ENCODE data around the gene CLDND2. TPM values are rescaled to one million over a fixed set of nuclear protein-coding genes. Genes with fewer than 3 reads are reported as not detected.

Gene CLDND2
- total and polyA plus RNA-seq, 2 of the 8 experiments (the other 6 are each of a cell fraction or from before 2014, with no cell fraction given), result 0.21 to 0.56 TPM

GRCh38 chr19:51330366-51330765, 38.4 kb downstream of the CLDND2 start:
- no peak for DNase-seq (ENCODE audit: low read depth in 1 of 2, low spot score in 2 of 2)
- no peak overlapping the region for H3K4me2 ChIP-seq (ENCODE audit: insufficient read depth in 1 of 2, low read depth in 2 of 2, low read length in 2 of 2)
- TF ChIP-seq POLR2A (IDR thresholded peaks at IDR 0.05; ENCODE audit: control extremely low read depth in 1 of 2, low read depth in 2 of 2, low read length in 2 of 2), result 0 out of 3 replicates have a peak, but pooled peaks of 1 of the 2 experiments have one; percentile 17

More at GRCh38 chr19:51330366-51330765, 38.4 kb downstream of the CLDND2 start:
- ChIA-PET CTCF (ENCODE audit: partially characterized antibody) (interaction anchor here (1.3 kb wide), 1 partner anchor 91 kb away, joined by 3 read pairs; no protein-coding TSS in a partner anchor), POLR2A (ENCODE audit: partially characterized antibody) (interaction anchor here (0.6 kb wide), 1 partner anchor 248 kb away, joined by 3 read pairs; no protein-coding TSS in a partner anchor)
- Histone ChIP-seq H2AFZ (ENCODE audit: low read length) (no peak overlapping the region), H3K56ac (replicated peaks; ENCODE audit: insufficient read length, low read depth, low read length) (no peak overlapping the region), H3K36me3 (ENCODE audit: control insufficient read depth in 2 of 4, insufficient read depth in 4 of 4, low read length in 3 of 4) (peaks cover 0 to 20% (median 2%) of the 10 kb centered on the region in 4 experiments; a peak in 4 of 8 replicates), H3K27me3 (replicated peaks in 1 of 4; ENCODE audit: control insufficient read depth in 3 of 4, extremely low read depth in 1 of 4, insufficient read depth in 3 of 4, low read length in 3 of 4) (peaks cover 0 to 6% (median 4%) of the 10 kb centered on the region in 4 experiments; a peak in 4 of 7 replicates), H4K5ac (ENCODE audit: insufficient read length, low read depth, low read length) (no peak overlapping the region), H3K4me3 (ENCODE audit: extremely low read depth in 1 of 4, insufficient read depth in 2 of 4, low read depth in 3 of 4, low read length in 4 of 4) (no peak overlapping the region), H3K9me3 (ENCODE audit: insufficient read depth in 2 of 2, low read depth in 1 of 2, low read length in 1 of 2) (no peaks in the 10 kb centered on the region; a peak in 1 of 4 replicates), H4K20me1 (replicated peaks in 1 of 2; ENCODE audit: control insufficient read depth in 1 of 2, insufficient read depth in 2 of 2, low read length in 2 of 2) (no peaks in the 10 kb centered on the region), H3K14ac (ENCODE audit: insufficient read length) (no peak overlapping the region), H2BK15ac (ENCODE audit: low read length) (no peak overlapping the region), H3K27ac (ENCODE audit: low read depth, low read length) (no peak overlapping the region), H4K8ac (ENCODE audit: extremely low read depth, insufficient read depth, low read length) (no peak overlapping the region), H3K23ac (ENCODE audit: insufficient read length) (no peak overlapping the region), H3K23me2 (ENCODE audit: low read depth, low read length) (peaks cover 4% of the 10 kb centered on the region; the same call in 1 of the 2 replicates), H3K9ac (replicated peaks in 1 of 4; ENCODE audit: extremely low read depth in 1 of 4, low read depth in 3 of 4, low read length in 3 of 4) (no peak overlapping the region), H3K79me1 (ENCODE audit: low read depth, low read length) (no peaks in the 10 kb centered on the region), H3K4ac (replicated peaks; ENCODE audit: insufficient read length, low read depth, low read length) (no peak overlapping the region), H2BK12ac (ENCODE audit: low read depth, low read length) (no peak overlapping the region), H4K91ac (replicated peaks; ENCODE audit: insufficient read length, low read length) (no peak overlapping the region), H2BK120ac (replicated peaks; ENCODE audit: low read depth, low read length) (no peak overlapping the region), H3K18ac (ENCODE audit: extremely low read depth, low read length) (no peak overlapping the region), H2BK20ac (ENCODE audit: low read length) (no peak overlapping the region), H3K79me2 (ENCODE audit: control insufficient read depth in 1 of 2, insufficient read depth in 2 of 2, low read length in 2 of 2) (no peaks in the 10 kb centered on the region), H3K4me1 (replicated peaks in 1 of 4; ENCODE audit: control insufficient read depth in 3 of 4, insufficient read depth in 4 of 4, low read length in 3 of 4) (peaks cover 0 to 8% (median 5%) of the 10 kb centered on the region in 4 experiments; a peak in 4 of 7 replicates), H2BK5ac (ENCODE audit: low read depth, low read length) (no peak overlapping the region), H2AK5ac (ENCODE audit: low read depth, low read length) (no peak overlapping the region)
- 96% methylated on average over 4 of the region's 4 CpGs; no CpG with 5 or more reads in 1 of the 2 experiments for WGBS, 2 experiments (ENCODE audit: extremely low coverage in 1 of 2, insufficient coverage in 1 of 2, insufficient read length in 1 of 2, insufficient replicate concordance in 2 of 2, low coverage in 1 of 2, low lambda C conversion rate in 2 of 2, missing lambda C conversion rate in 1 of 2)
- no peak for FAIRE-seq

All from H1 (cell line).